Ishikawa (cell line): Measurements from ENCODE around the gene ACTN4.

Experiments
- CEBPB ChIP-seq: IDR thresholded peaks from 2 replicates; pipeline ENCODE4 v1.6.1; 2012
- CREB1 ChIP-seq: IDR thresholded peaks from 2 replicates; pipeline ENCODE4 v1.6.1; 2012; ENCODE audit warnings: low read depth
- EGR1 ChIP-seq: IDR thresholded peaks from 2 replicates; pipeline ENCODE4 v1.6.1; 2012
- EP300 ChIP-seq: IDR thresholded peaks from 2 replicates; pipeline ENCODE4 v1.6.1; 2012; ENCODE audit warnings: borderline replicate concordance
- FOXM1 ChIP-seq: IDR thresholded peaks from 2 replicates; pipeline ENCODE4 v1.6.1; 2012; ENCODE audit warnings: low read depth, borderline replicate concordance
- MAX ChIP-seq: IDR thresholded peaks from 2 replicates; pipeline ENCODE4 v1.6.1; 2012
- NFIC ChIP-seq: IDR thresholded peaks from 2 replicates; pipeline ENCODE4 v1.6.1; 2012
- RAD21 ChIP-seq: IDR thresholded peaks from 2 replicates; pipeline ENCODE4 v1.6.1; 2012; ENCODE audit warnings: low read depth
- REST ChIP-seq: IDR thresholded peaks from 2 replicates; pipeline ENCODE4 v1.6.1; 2012; ENCODE audit warnings: low read depth, mild to moderate bottlenecking
- TAF1 ChIP-seq: IDR thresholded peaks from 2 replicates; pipeline ENCODE4 v1.6.1; 2012; ENCODE audit warnings: low read depth, mild to moderate bottlenecking
- TCF12 ChIP-seq: IDR thresholded peaks from 2 replicates; pipeline ENCODE4 v1.6.1; 2012; ENCODE audit warnings: low read depth
- TEAD4 ChIP-seq: IDR thresholded peaks from 2 replicates; pipeline ENCODE4 v1.6.1; 2012
- USF1 ChIP-seq: IDR thresholded peaks from 2 replicates; pipeline ENCODE4 v1.6.1; 2012
- YY1 ChIP-seq: IDR thresholded peaks from 2 replicates; pipeline ENCODE4 v1.6.1; 2012; ENCODE audit warnings: low read depth
- ZBTB7A ChIP-seq: IDR thresholded peaks from 2 replicates; pipeline ENCODE4 v1.6.1; 2012; ENCODE audit warnings: low read depth

ACTN4 gene

GRCh38 chr19:38742906-38743305, 95.5 kb downstream of the ACTN4 start:
- TF ChIP-seq CREB1: no peak

GRCh38 chr19:38743394-38744297, 96.2 kb downstream of the ACTN4 start:
- no peak for TF ChIP-seq USF1
- TF ChIP-seq YY1: no peak
- TF ChIP-seq RAD21: no peak
- no peak for TF ChIP-seq EGR1
- TF ChIP-seq ZBTB7A: no peak
- TF ChIP-seq TAF1: no peak

DNA sequence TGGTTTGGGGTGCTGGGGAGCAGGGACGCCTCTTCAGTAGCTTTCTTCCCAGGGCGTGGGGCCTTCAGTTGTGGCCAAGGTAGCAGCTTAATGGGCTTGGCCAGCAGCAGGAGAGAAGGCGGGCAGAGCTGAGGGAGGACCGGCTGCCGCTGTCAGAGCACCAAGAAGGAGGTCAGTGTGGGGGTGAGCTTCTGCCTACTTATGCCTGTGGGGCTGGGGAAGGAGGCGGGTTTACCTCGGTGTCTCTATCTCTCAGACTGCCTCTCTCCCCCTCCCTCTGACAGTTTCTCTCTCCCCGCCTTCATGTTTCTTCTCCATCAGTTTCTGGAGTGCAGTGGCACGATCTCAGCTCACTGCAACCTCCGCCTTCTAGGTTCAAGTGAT, 96.8 kb downstream of the ACTN4 start, which contains the start of gene CAPN12:
Gene CAPN12, minus strand, starts transcription at position 177 of the 384 bp plus-strand sequence. CDS start 309 bp downstream, outside the sequence.
- TF ChIP-seq TAF1 (no peak), RAD21 (no peak), CREB1 (no peak), NFIC (no peak), CEBPB (no peak), EP300 (no peak), FOXM1 (no peak), USF1 (no peak), EGR1 (no peak), REST (no peak), ZBTB7A (no peak), MAX (no peak), TCF12 (no peak)

DNA sequence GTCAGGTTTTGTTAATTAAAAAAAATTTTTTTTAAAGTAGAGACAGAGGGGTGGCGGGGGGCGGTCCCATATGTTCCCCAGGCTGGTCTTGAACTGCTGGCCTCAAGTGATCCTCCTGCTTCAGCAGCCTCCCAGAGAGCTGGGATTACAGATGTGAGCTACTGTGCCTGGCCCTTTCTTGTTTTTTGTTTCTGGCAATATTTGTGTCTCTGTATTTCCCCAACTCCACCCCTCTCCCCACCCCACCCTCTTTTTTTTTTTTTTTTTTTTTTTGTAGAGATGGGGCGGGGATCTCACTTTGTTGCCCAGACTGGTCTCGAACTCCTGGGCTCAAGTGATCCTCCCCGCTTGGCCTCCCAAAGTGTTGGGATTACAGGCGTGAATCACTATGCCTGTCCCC, 97.4 kb downstream of the ACTN4 start:
- TF ChIP-seq TCF12 (no peak), EP300 (no peak), EGR1 (no peak), MAX (no peak), TAF1 (no peak), CREB1 (no peak), TEAD4 (no peak), NFIC (no peak), YY1 (no peak), ZBTB7A (no peak)

DNA sequence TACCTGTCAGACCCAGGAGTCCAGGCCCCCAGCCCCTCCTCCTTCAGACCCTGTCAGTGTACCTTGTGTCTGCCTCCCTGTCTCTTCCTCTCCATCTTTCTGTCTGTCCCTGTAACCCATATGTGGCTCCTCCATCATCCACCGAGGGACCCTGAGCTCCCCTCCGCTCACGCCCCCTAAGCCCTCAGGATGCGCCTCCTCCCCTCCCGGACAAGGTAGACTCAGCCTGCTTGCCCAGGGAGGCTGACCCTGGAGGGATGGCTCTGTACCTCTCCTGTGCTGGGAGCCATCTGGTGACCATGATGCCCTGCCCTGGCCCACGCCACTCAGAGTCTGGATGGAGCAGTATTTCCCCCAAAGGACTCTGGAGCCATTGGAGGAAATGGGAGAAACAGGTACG, 97.9 kb downstream of the ACTN4 start:
- TF ChIP-seq MAX (no peak), TEAD4 (no peak), YY1 (no peak), FOXM1 (no peak), NFIC (no peak), RAD21 (no peak), USF1 (no peak), REST (no peak), CEBPB (no peak), TAF1 (no peak), TCF12 (no peak), CREB1 (no peak), ZBTB7A (no peak), EP300 (no peak), EGR1 (no peak)
